Measurements from ENCODE around the gene FAM43A. TPM values are rescaled to one million over a fixed set of nuclear protein-coding genes. Genes with fewer than 3 reads are reported as not detected.
A peak's percentile ranks its signal among the peaks of the same experiment; 100 is the strongest.

FAM43A gene
- polyA plus RNA-seq, 1 experiment, result 14.6 TPM

DNA sequence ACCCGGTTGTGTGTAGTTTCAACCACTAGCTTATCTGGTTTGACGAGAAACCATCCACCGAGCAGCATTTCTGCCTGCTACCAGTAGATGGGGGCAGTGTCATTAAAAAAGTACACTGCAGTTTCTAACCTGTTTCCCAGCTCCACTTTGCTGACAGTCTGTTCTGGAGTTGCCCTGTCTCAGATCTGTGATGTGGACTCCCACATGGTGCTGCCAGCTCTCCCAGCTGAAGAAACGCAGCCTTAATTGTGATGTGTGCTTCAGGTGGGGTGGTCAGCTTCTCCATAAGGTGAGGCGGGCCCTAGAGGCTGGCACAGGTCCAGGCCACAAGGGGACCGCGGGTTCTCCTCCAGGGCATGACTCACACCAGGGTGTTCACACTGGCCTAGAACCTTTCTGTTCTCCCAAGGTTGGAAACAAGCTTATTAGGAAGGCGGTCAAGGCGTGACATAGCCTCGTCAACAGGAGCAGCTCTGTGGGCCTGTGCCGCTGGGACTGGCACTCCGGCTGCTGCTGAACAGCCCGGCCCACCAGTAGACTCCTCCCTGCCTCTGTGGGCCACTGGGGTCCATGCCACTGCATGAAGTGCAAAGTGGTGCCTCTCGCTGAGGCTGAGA, 2.9 kb upstream of the FAM43A start:
- H3K27me3 ChIP-seq (ENCODE audit: control insufficient read depth, insufficient read depth, low read length), result no peaks in the 10 kb centered on the region
- DNase-seq (ENCODE audit: low read depth), result no peak
- TF ChIP-seq, protein P1, sequence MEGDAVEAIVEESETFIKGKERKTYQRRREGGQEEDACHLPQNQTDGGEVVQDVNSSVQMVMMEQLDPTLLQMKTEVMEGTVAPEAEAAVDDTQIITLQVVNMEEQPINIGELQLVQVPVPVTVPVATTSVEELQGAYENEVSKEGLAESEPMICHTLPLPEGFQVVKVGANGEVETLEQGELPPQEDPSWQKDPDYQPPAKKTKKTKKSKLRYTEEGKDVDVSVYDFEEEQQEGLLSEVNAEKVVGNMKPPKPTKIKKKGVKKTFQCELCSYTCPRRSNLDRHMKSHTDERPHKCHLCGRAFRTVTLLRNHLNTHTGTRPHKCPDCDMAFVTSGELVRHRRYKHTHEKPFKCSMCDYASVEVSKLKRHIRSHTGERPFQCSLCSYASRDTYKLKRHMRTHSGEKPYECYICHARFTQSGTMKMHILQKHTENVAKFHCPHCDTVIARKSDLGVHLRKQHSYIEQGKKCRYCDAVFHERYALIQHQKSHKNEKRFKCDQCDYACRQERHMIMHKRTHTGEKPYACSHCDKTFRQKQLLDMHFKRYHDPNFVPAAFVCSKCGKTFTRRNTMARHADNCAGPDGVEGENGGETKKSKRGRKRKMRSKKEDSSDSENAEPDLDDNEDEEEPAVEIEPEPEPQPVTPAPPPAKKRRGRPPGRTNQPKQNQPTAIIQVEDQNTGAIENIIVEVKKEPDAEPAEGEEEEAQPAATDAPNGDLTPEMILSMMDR (IDR thresholded peaks at IDR 0.05; ENCODE audit: insufficient read depth, low read depth, low read length), result peak; percentile 87
- ChIA-PET POLR2A (interaction anchor here (0.6 kb wide), 1 partner anchor 766 kb away, joined by 4 read pairs; no protein-coding TSS in a partner anchor), CTCF (interaction anchor here (0.5 to 8.0 kb wide), 46 partner anchors 10 to 850 kb away, joined by 3 to 97 read pairs (median 4); partner anchors contain the start of genes LSG1 and XXYLT1)
- peaks cover 4% of the 10 kb centered on the region for H3K36me3 ChIP-seq (ENCODE audit: control insufficient read depth, insufficient read depth, low read length)
- H3K4me3 ChIP-seq (ENCODE audit: low read depth, low read length), result no peak overlapping the region

DNA sequence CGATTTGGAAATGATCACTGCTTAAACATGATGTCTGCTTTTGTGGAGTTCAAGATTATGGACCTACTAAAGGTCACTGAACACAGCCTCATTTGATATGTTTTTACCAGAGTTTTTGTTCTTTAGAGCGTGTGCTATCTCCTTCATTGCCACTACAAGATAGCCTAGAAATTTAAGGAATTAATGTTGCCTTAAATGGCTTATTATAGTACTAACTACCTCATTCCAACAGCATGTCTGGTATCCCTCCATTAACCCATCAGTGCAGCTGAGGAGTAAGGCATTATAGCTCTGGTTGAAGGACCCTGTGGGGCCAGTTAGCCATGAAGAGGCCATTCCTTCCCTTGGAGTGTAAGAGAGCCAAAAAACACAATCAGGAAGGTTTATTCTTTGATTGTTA, 2.3 kb upstream of the FAM43A start:
- ChIA-PET POLR2A (no interaction called here), CTCF (interaction anchor here (0.7 to 8.0 kb wide), 29 partner anchors 10 to 850 kb away, joined by 3 to 97 read pairs (median 5); partner anchors contain the start of genes LSG1 and XXYLT1)
- Histone ChIP-seq H3K27me3 (ENCODE audit: control insufficient read depth, insufficient read depth, low read length) (no peaks in the 10 kb centered on the region), H3K4me3 (ENCODE audit: low read depth, low read length) (no peak overlapping the region), H3K36me3 (ENCODE audit: control insufficient read depth, insufficient read depth, low read length) (peaks cover 6% of the 10 kb centered on the region)
- DNase-seq (ENCODE audit: low read depth), result no peak
- TF ChIP-seq, protein P1 (IDR thresholded peaks at IDR 0.05; ENCODE audit: insufficient read depth, low read depth, low read length), result no peak

DNA sequence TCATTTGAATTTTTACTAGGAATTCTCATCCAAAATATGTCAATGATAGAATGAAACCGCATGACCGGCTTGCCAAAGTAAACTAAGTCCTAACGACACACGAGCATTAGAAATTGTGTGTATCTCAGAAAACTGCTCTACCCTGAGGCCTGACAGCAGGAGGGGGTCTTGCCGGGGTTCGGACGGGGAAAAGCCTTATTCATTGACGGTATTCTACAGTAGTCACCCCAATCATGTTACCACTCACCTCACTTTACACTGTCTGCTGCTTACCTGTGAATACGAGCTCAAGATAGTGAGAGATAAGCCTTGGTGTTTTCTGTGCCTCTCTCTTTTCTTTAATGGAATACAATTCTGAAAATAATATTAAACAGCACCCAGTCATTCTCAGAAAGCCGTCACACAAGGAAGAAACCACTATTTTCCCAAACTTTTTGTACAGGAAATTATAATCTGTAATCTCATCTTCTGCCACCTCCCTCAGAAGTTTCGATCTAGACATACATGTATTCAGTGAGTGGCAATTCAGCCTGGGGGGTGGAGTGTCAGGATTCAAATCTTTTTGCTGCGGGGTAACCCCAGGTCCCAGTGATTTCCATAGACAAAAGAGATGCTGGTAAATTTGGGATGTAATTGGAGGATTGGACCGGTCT, 492 bp upstream of the FAM43A start:
- ChIA-PET CTCF (interaction anchor here (0.9 to 8.0 kb wide), 4 partner anchors 12 to 585 kb away, joined by 3 to 97 read pairs (median 12); partner anchors contain the start of gene LSG1), POLR2A (interaction anchor here (0.7 to 1.0 kb wide), 2 partner anchors 434 to 470 kb away, joined by 3 read pairs; no protein-coding TSS in a partner anchor)
- TF ChIP-seq, protein P1 (IDR thresholded peaks at IDR 0.05; ENCODE audit: insufficient read depth, low read depth, low read length), result no peak
- peaks cover 6% of the 10 kb centered on the region for H3K36me3 ChIP-seq (ENCODE audit: control insufficient read depth, insufficient read depth, low read length)
- no peak overlapping the region for H3K4me3 ChIP-seq (ENCODE audit: low read depth, low read length)
- no peak for DNase-seq (ENCODE audit: low read depth)
- H3K27me3 ChIP-seq (ENCODE audit: control insufficient read depth, insufficient read depth, low read length), result no peaks in the 10 kb centered on the region

DNA sequence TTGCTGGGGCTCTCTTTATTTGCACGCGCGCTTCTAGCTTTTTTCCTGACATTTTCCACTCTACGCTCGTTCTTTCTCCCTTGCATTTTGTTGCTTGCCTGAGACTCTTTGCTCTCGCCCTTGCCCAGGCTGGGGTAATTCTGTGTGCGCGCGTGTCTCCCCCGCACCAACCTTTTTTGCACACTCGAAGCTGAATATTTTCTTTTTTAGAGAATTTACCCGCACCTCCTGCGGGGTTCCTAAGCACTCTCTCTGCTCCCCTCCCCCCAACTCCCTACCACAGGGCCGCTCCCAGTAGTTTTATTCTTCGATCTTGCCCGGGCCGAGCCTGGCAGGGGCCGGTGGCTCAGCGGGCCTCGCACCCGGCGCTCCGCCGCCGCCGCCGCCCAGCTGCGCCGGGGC, 732 bp downstream of the FAM43A start:
- TF ChIP-seq, protein P1 (IDR thresholded peaks at IDR 0.05; ENCODE audit: insufficient read depth, low read depth, low read length), result no peak
- H3K27me3 ChIP-seq (ENCODE audit: control insufficient read depth, insufficient read depth, low read length), result no peaks in the 10 kb centered on the region
- peaks cover 6% of the 10 kb centered on the region for H3K36me3 ChIP-seq (ENCODE audit: control insufficient read depth, insufficient read depth, low read length)
- H3K4me3 ChIP-seq (ENCODE audit: low read depth, low read length), result peak overlapping the region; percentile 71
- CTCF ChIA-PET, result interaction anchor here (0.7 to 8.0 kb wide), 14 partner anchors 11 to 829 kb away, joined by 3 to 97 read pairs (median 3); partner anchors contain the start of gene LSG1
- no peak for DNase-seq (ENCODE audit: low read depth)
- POLR2A ChIA-PET, result interaction anchor here (0.6 to 1.0 kb wide), 3 partner anchors 14 to 567 kb away, joined by 3 to 18 read pairs (median 5); partner anchors contain the start of gene LSG1

Data from BJ (cell line).